Progenitor cell of endocrine pancreas (in vitro differentiated cells): ENCODE results near the gene CACNG4. TPM values are rescaled to one million over a fixed set of nuclear protein-coding genes. Genes with fewer than 3 reads are reported as not detected.

Source experiments
- DNase-seq: peaks from one replicate; pipeline ENCODE4 v3.0.0; 2021; ENCODE audit warnings: low spot score; ENCODE audit not compliant: unreplicated experiment
- H3K27ac Mint-ChIP-seq: 2 replicates; pipeline ENCODE4 v1.8.0; 2021; ENCODE audit warnings: mild to moderate bottlenecking, moderate library complexity, mixed read lengths
- H3K27me3 Mint-ChIP-seq: 2 replicates; pipeline ENCODE4 v1.8.0; 2021; ENCODE audit warnings: mixed read lengths
- H3K36me3 Mint-ChIP-seq: 2 replicates; pipeline ENCODE4 v1.8.0; 2022; ENCODE audit warnings: mixed read lengths; ENCODE audit not compliant: insufficient read depth
- H3K4me1 Mint-ChIP-seq: 2 replicates; pipeline ENCODE4 v1.8.0; 2021; ENCODE audit warnings: low read depth, mixed read lengths
- H3K4me3 Mint-ChIP-seq: 2 replicates; pipeline ENCODE4 v1.8.0; 2021; ENCODE audit warnings: low read depth, mild to moderate bottlenecking, moderate library complexity, mixed read lengths
- H3K9me3 Mint-ChIP-seq: 2 replicates; pipeline ENCODE4 v1.8.0; 2021; ENCODE audit warnings: low read depth, mixed read lengths
- total RNA-seq: library from RNA; stranded (reverse); gene quantifications from 2 replicates; pipeline ENCODE4 v1.2.1, GENCODE V29; 2021
- TF ChIP-seq, protein P1 (sequence below): fragments of 200-600 bp; sonication (generic); IDR thresholded peaks from one replicate; pipeline ENCODE4 v1.5.0; 2021; ENCODE audit warnings: antibody characterized with exemption, mild to moderate bottlenecking; ENCODE audit not compliant: unreplicated experiment

CACNG4 gene
- total RNA-seq, 1 donor from 2014 or later, result 6.5 TPM

GRCh38 chr17:67027031-67027628, 62.6 kb downstream of the CACNG4 start:
- TF ChIP-seq, protein P1, sequence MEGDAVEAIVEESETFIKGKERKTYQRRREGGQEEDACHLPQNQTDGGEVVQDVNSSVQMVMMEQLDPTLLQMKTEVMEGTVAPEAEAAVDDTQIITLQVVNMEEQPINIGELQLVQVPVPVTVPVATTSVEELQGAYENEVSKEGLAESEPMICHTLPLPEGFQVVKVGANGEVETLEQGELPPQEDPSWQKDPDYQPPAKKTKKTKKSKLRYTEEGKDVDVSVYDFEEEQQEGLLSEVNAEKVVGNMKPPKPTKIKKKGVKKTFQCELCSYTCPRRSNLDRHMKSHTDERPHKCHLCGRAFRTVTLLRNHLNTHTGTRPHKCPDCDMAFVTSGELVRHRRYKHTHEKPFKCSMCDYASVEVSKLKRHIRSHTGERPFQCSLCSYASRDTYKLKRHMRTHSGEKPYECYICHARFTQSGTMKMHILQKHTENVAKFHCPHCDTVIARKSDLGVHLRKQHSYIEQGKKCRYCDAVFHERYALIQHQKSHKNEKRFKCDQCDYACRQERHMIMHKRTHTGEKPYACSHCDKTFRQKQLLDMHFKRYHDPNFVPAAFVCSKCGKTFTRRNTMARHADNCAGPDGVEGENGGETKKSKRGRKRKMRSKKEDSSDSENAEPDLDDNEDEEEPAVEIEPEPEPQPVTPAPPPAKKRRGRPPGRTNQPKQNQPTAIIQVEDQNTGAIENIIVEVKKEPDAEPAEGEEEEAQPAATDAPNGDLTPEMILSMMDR, result no peak
- Mint-ChIP-seq H3K36me3 (no peaks in the 10 kb centered on the region), H3K4me1 (no peaks in the 10 kb centered on the region), H3K27ac (no peak overlapping the region), H3K4me3 (no peak overlapping the region), H3K27me3 (no peaks in the 10 kb centered on the region), H3K9me3 (no peaks in the 10 kb centered on the region)
- DNase-seq, result no peak

DNA sequence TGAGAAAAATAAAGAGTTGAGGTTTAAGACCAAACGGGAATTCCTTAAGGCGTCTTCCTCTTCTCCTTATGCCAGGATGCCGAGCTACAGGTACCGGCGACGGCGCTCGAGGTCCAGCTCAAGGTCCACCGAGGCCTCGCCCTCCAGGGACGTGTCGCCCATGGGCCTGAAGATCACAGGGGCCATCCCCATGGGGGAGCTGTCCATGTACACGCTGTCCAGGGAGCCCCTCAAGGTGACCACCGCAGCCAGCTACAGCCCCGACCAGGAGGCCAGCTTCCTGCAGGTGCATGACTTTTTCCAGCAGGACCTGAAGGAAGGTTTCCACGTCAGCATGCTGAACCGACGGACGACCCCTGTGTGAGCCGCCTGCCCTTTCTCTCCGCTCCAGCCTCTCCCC, 66.1 kb downstream of the CACNG4 start:
- Mint-ChIP-seq H3K27me3 (peaks cover 4% of the 10 kb centered on the region), H3K36me3 (no peaks in the 10 kb centered on the region), H3K4me3 (no peak overlapping the region), H3K27ac (no peak overlapping the region), H3K9me3 (peaks cover 3% of the 10 kb centered on the region), H3K4me1 (no peaks in the 10 kb centered on the region)
- TF ChIP-seq, protein P1, result no peak
- DNase-seq, result no peak

DNA sequence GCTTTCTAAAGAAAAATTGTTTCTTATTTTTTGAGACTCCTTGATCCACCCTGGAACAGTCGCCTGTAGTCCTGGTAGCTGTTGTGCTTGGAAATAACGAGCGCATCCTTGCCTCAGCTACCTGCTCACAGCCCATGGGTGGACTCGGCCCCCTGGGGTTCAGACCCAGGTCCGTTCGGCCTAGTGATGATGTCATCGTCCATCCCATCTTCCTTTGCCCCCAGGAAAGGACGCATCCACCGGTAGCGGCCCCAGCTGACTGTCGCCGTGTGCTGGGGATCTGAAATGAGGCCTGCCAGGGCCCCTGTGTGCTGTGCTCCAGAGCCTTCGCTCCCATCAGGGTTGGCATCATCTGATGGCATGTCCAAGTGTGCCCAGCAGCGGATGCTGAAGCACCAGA, 67.9 kb downstream of the CACNG4 start:
- Mint-ChIP-seq H3K36me3 (no peaks in the 10 kb centered on the region), H3K4me1 (no peaks in the 10 kb centered on the region), H3K27me3 (peaks cover 7% of the 10 kb centered on the region), H3K9me3 (peaks cover 5% of the 10 kb centered on the region), H3K4me3 (no peak overlapping the region), H3K27ac (no peak overlapping the region)
- DNase-seq, result no peak
- TF ChIP-seq, protein P1, result no peak

DNA sequence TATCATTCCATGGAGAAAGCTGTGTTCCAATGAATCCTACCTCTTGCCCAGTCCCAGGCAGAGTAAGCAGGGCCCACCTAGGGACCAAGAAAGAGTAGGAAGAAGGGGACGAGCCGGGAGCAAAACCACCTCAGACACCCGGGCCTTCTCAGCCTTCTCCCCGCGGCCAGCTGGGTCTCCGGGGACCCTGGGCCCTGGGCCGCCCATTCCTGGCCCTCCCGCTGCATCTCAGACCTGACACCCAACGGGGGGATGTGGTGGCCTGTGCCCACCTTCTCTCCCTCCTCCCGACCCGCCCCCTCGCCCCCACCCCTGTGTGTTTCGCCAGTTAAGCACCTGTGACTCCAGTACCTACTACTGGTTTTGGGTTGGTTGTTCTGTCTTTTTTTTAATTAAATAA, 68.5 kb downstream of the CACNG4 start:
- no peak for DNase-seq
- Mint-ChIP-seq H3K4me3 (no peak overlapping the region), H3K36me3 (no peaks in the 10 kb centered on the region), H3K9me3 (peaks cover 5% of the 10 kb centered on the region), H3K27ac (no peak overlapping the region), H3K27me3 (peaks cover 7% of the 10 kb centered on the region), H3K4me1 (no peaks in the 10 kb centered on the region)
- TF ChIP-seq, protein P1, result no peak

DNA sequence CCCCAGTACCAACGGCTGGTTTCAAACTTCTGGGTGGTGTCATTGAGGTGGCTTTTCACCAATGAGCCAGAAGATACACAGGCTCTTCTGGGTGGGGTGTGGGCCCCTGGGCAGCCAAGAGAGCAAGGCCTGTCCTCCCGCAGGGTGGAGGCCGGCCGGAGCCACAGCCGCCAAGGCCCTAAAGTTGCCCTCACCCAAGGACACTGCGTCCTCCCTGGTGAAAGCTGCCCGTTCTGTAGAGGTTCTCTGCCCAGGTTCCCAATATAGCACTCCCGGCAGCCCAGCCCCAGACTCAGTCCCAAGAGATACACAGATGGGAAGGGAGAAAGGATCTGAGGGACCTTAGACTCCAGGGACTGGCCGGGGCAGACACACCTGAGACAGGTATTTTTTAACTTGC, 69.1 kb downstream of the CACNG4 start:
- peaks cover 5% of the 10 kb centered on the region for H3K9me3 Mint-ChIP-seq
- peaks cover 7% of the 10 kb centered on the region for H3K27me3 Mint-ChIP-seq
- TF ChIP-seq, protein P1, result no peak
- peaks cover 4% of the 10 kb centered on the region for H3K4me1 Mint-ChIP-seq
- H3K27ac Mint-ChIP-seq, result no peak overlapping the region
- H3K36me3 Mint-ChIP-seq, result no peaks in the 10 kb centered on the region
- H3K4me3 Mint-ChIP-seq, result no peak overlapping the region
- DNase-seq, result no peak
